NCI-H128 (cell line): ENCODE measurements around the gene PITPNM3.
"Not testable (repeated sequence)": the region's sequence is repeated elsewhere in the genome, so short reads cannot be mapped to it uniquely, and the experiment has no call there.

ENCODE experiments used
- DNase-seq: peaks from one replicate; lab custom pipeline; 2025; ENCODE audit not compliant: unreplicated experiment; lab: John Stamatoyannopoulos, UW

PITPNM3 gene

GRCh38 chr17:6574687-6575595, 18.6 kb upstream of the PITPNM3 start:
- no peak for DNase-seq

- DNase-seq = no peak
These were observed 17.8 kb upstream of the PITPNM3 start for GRCh38 chr17:6573982-6574686.

GRCh38 chr17:6573495-6573894, 17.1 kb upstream of the PITPNM3 start:
- not testable (repeated sequence) for DNase-seq

- no peak for DNase-seq
These were observed 16.6 kb upstream of the PITPNM3 start for GRCh38 chr17:6572972-6573370.

GRCh38 chr17:6571452-6571781, 15.1 kb upstream of the PITPNM3 start:
- no peak for DNase-seq

- no peak for DNase-seq
These were observed 14.5 kb upstream of the PITPNM3 start for GRCh38 chr17:6570731-6571451.

- DNase-seq = no peak
These were observed 13.3 kb upstream of the PITPNM3 start for GRCh38 chr17:6569370-6570285.

GRCh38 chr17:6568184-6568758, 11.9 kb upstream of the PITPNM3 start:
- DNase-seq = no peak

- DNase-seq = no peak
These were observed 11.3 kb upstream of the PITPNM3 start for GRCh38 chr17:6567528-6568183.

- no peak for DNase-seq
These were observed 5.1 kb upstream of the PITPNM3 start for GRCh38 chr17:6561446-6561845.

GRCh38 chr17:6560496-6560895, 4.1 kb upstream of the PITPNM3 start:
- DNase-seq = no peak

GRCh38 chr17:6559753-6560215, 3.4 kb upstream of the PITPNM3 start:
- no peak for DNase-seq

GRCh38 chr17:6558932-6559752, 2.8 kb upstream of the PITPNM3 start:
- no peak for DNase-seq

GRCh38 chr17:6558276-6558675, 1.9 kb upstream of the PITPNM3 start:
- DNase-seq = no peak

- no peak for DNase-seq
These were observed 684 bp upstream of the PITPNM3 start for GRCh38 chr17:6557040-6557438.

GRCh38 chr17:6555331-6556120, 829 bp downstream of the PITPNM3 start:
- no peak for DNase-seq

GRCh38 chr17:6554871-6555330, 1.5 kb downstream of the PITPNM3 start:
- DNase-seq = no peak

- no peak for DNase-seq
These were observed 2.0 kb downstream of the PITPNM3 start for GRCh38 chr17:6554342-6554741.
